NCI-H1417 treated with DMSO at 0.1 percent for 48 hours (cell line): ENCODE data around the gene KRTAP12-2.

Source experiments
- DNase-seq: peaks from one replicate; lab custom pipeline; 2025; lab: John Stamatoyannopoulos, UW

Gene KRTAP12-2

GRCh38 chr21:44666401-44667320 lies at the start of gene KRTAP12-2:
Gene KRTAP12-2 (minus strand): TSS chr21:44666927. CDS start chr21:44666886, 41 bp downstream.
- DNase-seq = no peak

- DNase-seq = no peak
These were observed 48.2 kb upstream of the KRTAP12-2 start for GRCh38 chr21:44714905-44715304.

GRCh38 chr21:44713846-44714245 lies 47.1 kb upstream of the KRTAP12-2 start:
- DNase-seq = no peak

- no peak for DNase-seq
These were observed 46.4 kb upstream of the KRTAP12-2 start for GRCh38 chr21:44713130-44713529.

- no peak for DNase-seq
These were observed 45.7 kb upstream of the KRTAP12-2 start for GRCh38 chr21:44712203-44713028.

- DNase-seq = peak; percentile 33
These were observed 44.8 kb upstream of the KRTAP12-2 start, which contains the start of gene TSPEAR for GRCh38 chr21:44711327-44712202. Gene TSPEAR (minus strand): TSS chr21:44711572. CDS start chr21:44711514, 58 bp downstream.

- peak; percentile 90 for DNase-seq
These were observed 44.1 kb upstream of the KRTAP12-2 start for GRCh38 chr21:44710756-44711326.

GRCh38 chr21:44710294-44710665 lies 43.6 kb upstream of the KRTAP12-2 start:
- DNase-seq = no peak

- peak; percentile 17 for DNase-seq
These were observed 42.9 kb upstream of the KRTAP12-2 start for GRCh38 chr21:44709426-44710293.

GRCh38 chr21:44708866-44709425 lies 42.2 kb upstream of the KRTAP12-2 start:
- no peak for DNase-seq

GRCh38 chr21:44708213-44708865 lies 41.6 kb upstream of the KRTAP12-2 start:
- no peak for DNase-seq

- DNase-seq = no peak
These were observed 40.2 kb upstream of the KRTAP12-2 start for GRCh38 chr21:44706706-44707581.

- no peak for DNase-seq
These were observed 39.4 kb upstream of the KRTAP12-2 start for GRCh38 chr21:44706026-44706705.

- no peak for DNase-seq
These were observed 37.9 kb upstream of the KRTAP12-2 start for GRCh38 chr21:44704636-44705001.

GRCh38 chr21:44703731-44704635 lies 37.3 kb upstream of the KRTAP12-2 start:
- no peak for DNase-seq

- DNase-seq = peak; percentile 90
These were observed 36.4 kb upstream of the KRTAP12-2 start for GRCh38 chr21:44702973-44703730.
